Muscle of leg (tissue), 11 donors: ENCODE measurements around the gene CRTC3. TPM values are rescaled to one million over a fixed set of nuclear protein-coding genes. Genes with fewer than 3 reads are reported as not detected.

Experiments used
- DNase-seq: peaks from one replicate; pipeline ENCODE4 v3.0.0; 2013
- H3K27ac ChIP-seq: one replicate; pipeline ENCODE4 v1.5.1; 2013; ENCODE audit warnings: mild to moderate bottlenecking, low read length, control low read depth
- H3K27me3 ChIP-seq: one replicate; pipeline ENCODE4 v1.6.1; 2013; ENCODE audit warnings: low read length; ENCODE audit not compliant: control insufficient read depth, insufficient read depth
- H3K36me3 ChIP-seq: one replicate; pipeline ENCODE4 v1.6.1; 2013; ENCODE audit warnings: low read length; ENCODE audit not compliant: control insufficient read depth, insufficient read depth
- H3K4me1 ChIP-seq: one replicate; pipeline ENCODE4 v1.6.1; 2013; ENCODE audit warnings: low read length; ENCODE audit not compliant: control insufficient read depth, insufficient read depth
- H3K4me3 ChIP-seq: one replicate; pipeline ENCODE4 v1.5.1; 2013; ENCODE audit warnings: low read length, control low read depth
- H3K9me3 ChIP-seq: replicated peaks from 2 replicates; pipeline ENCODE4 v1.6.1; 2013; ENCODE audit warnings: low read depth, low read length; ENCODE audit not compliant: control insufficient read depth
- WGBS: methylation state at CpG from one replicate; pipeline ENCODE4 v1.1.5; 2013; ENCODE audit warnings: missing lambda C conversion rate; ENCODE audit not compliant: insufficient coverage; 5-methylcytosine and 5-hydroxymethylcytosine counted together
- polyA plus RNA-seq, 8 donors: library from polyadenylated mRNA; unstranded; fragments of 120-200 nt; gene quantifications; one replicate each; pipeline versions ENCODE4 v1.2.1 to v1.2.3, GENCODE V29; 2013; ENCODE audit warnings: inconsistent platforms in 1 of 8, low replicate concordance in 1 of 8; ENCODE audit not compliant: insufficient read length in 8 of 8, insufficient read depth in 1 of 8
- total RNA-seq: library from RNA; stranded (reverse); fragments of 120-200 nt; gene quantifications from one replicate; pipeline ENCODE4 v1.2.4, GENCODE V29; 2013

CRTC3 gene
- total and polyA plus RNA-seq, 9 donors = 12.6 to 30.6 (median 25.0) TPM

DNA sequence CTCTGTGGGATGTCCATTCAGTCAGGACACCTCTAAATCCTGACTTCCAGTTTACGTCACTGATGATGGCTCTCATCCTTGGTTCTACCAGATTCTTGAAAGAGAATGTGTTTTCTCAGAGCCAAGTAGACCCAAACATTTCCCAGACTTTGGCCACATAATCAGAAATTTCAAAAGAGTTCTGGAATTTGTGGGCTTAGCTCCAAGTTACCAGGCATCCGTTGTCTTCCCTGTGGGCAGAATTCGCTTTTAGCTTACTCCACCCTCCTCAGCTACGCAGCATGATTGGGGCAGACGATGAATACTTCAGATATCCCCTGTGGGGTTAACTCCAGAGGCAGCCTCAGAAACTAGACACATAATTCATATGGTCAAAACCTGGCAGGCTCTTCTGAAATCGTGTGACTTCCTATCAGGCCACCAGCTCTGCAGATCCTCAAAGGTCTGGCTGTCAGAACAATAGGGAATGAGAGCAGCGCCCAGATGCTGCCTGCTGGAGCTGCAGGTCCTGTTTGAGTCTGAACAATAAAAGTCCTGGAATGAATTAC, 30.6 kb downstream of the CRTC3 start:
- H3K9me3 ChIP-seq = no peaks in the 10 kb centered on the region
- H3K27me3 ChIP-seq = peaks cover 3% of the 10 kb centered on the region
- peaks cover 38% of the 10 kb centered on the region for H3K4me1 ChIP-seq
- H3K36me3 ChIP-seq = peaks cover 2% of the 10 kb centered on the region
- H3K27ac ChIP-seq = peak overlapping the region; percentile 78
- peak; percentile 67 for DNase-seq
- H3K4me3 ChIP-seq = no peak overlapping the region
- WGBS = 19% methylated on average over 4 of the region's 7 CpGs

DNA sequence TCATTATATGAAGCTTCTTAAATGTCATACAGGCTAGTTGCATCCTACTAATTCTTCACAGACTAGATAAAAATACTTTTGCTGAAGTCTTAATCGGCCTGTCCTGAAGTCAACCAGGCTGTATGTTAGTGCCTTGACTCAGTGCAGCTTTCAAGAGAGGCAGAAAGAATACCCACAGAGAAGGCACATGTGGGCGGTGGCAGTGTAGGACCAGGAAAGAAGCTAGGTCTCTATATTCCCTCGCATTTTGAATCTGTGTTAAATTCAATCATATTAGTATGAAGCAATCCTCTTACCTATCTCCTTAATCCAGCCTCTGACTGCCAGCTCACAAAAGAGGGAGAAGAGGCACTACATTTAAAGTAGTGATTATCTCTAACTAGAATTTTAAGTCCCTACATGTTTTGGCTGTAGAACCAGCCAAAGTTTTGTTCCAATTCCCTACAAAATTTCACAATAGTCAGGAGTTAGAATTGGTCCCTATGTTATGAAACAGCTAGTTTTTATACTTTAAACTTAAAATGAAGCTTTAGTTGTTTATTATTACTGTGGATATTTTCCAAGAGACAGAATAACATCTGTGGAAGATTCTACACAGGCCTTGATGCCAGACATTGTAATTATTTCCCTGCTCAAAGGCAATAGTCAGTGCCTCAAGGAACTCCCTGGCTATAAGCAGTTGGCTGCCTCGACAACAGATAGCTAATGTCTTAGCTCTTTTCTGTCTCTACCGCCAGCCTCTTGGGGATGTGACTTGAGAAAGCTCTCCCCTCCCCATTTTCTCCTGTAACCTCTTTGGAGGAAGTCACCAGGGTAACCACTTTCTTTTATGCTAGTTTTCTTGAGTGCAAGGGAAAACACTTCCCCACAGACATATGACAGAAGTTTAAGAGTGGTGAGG, 31.9 kb downstream of the CRTC3 start:
- H3K36me3 ChIP-seq = peaks cover 2% of the 10 kb centered on the region
- 50% methylated on average over 1 of the region's 5 CpGs for WGBS
- peak overlapping the region; percentile 61 for H3K27ac ChIP-seq
- DNase-seq = peak; percentile 93
- peaks cover 38% of the 10 kb centered on the region for H3K4me1 ChIP-seq
- no peak overlapping the region for H3K4me3 ChIP-seq
- no peaks in the 10 kb centered on the region for H3K9me3 ChIP-seq
- H3K27me3 ChIP-seq = peaks cover 3% of the 10 kb centered on the region

DNA sequence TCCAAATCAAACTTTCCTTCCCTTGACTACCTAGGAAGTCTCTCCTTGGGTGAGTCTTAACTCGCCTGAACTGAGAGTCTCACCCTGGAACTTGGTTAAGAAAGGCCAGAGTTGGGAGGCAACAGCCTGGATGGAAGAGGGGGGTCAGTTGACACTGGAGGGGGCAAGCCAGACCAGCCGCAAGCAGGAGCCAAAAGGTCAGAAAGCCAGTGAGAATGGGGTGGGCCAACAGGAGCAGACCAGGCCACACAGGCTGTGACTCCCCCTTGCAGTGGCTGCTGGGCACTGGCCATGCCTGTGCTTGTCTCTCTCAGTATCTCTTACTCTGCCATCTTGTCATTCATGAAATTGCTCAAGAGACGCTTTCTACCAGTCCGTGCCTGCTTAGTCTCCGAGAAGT, 32.9 kb downstream of the CRTC3 start:
- H3K4me3 ChIP-seq = no peak overlapping the region
- 92% methylated on average over 2 of the region's 5 CpGs for WGBS
- peaks cover 31% of the 10 kb centered on the region for H3K4me1 ChIP-seq
- H3K36me3 ChIP-seq = peaks cover 2% of the 10 kb centered on the region
- peaks cover 5% of the 10 kb centered on the region for H3K9me3 ChIP-seq
- DNase-seq = no peak
- H3K27me3 ChIP-seq = no peaks in the 10 kb centered on the region
- no peak overlapping the region for H3K27ac ChIP-seq

DNA sequence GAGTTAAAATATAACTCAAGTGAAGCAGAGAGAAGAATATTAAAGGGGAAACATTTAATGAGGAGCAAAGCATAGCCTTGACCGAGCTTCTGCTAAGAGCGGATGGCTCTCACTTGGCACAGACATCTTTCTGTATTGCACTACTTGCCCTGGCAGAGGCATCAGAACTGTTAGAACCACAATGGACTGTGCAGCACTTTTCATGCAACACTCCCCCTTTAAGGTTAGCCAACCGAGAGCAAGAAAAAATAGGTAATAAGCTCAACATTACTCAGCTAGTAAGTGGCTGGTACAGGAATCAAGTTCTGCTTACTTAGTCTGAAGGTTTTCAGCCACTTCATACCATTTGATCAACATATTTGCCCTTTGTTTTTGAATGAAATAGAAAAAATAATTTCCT, 33.7 kb downstream of the CRTC3 start:
- peak overlapping the region; percentile 53 for H3K27ac ChIP-seq
- 92% methylated on average over 2 of the region's 3 CpGs for WGBS
- H3K4me1 ChIP-seq = peaks cover 23% of the 10 kb centered on the region
- no peaks in the 10 kb centered on the region for H3K27me3 ChIP-seq
- H3K36me3 ChIP-seq = peaks cover 2% of the 10 kb centered on the region
- H3K9me3 ChIP-seq = peaks cover 5% of the 10 kb centered on the region
- DNase-seq = no peak
- no peak overlapping the region for H3K4me3 ChIP-seq

DNA sequence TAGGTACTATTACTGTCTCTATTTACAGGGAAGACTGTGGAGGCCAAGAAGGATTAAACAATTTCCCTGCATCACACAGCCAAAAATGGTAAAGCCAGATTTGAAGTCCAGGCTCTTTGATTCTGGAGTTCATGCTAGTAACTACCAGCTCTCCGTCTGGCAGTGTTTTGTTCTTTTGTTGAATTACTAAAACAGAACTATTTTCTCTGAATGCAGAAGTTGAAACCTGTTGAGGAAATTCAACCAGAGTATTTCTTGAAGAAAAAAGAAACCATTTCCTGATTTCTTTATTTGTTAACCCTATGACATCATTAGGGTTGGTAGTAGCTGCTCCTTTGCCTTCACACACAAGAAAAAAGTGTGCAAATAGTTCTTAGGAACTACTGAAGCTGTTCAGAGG, 34.3 kb downstream of the CRTC3 start:
- DNase-seq = peak; percentile 79
- H3K27me3 ChIP-seq = no peaks in the 10 kb centered on the region
- H3K36me3 ChIP-seq = peaks cover 2% of the 10 kb centered on the region
- H3K4me1 ChIP-seq = peaks cover 22% of the 10 kb centered on the region
- no CpG with 5 or more reads among the region's 1 CpG for WGBS
- peaks cover 5% of the 10 kb centered on the region for H3K9me3 ChIP-seq
- peak overlapping the region; percentile 65 for H3K27ac ChIP-seq
- no peak overlapping the region for H3K4me3 ChIP-seq

DNA sequence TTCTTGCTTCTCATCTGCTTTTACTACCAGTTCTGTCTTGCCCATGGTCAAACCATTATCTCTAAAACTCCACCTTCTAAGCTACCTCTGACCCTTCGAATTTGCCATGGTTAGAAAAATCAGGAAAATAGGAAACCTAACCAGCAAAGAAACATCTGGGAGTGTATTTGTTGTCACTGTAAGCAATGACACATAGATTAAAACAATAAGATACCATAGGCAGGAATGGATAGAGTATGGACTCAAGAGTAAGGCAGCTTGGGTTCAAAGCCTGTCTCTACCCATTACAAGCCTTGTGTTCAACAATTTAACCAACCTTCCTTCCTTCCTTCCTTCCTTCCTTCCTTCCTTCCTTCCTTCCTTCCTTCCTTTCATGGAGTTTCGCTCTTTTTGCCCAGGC, 34.9 kb downstream of the CRTC3 start:
- WGBS = 100% methylated on average over 1 of the region's 2 CpGs
- Histone ChIP-seq H3K27me3 (no peaks in the 10 kb centered on the region), H3K4me1 (peaks cover 22% of the 10 kb centered on the region), H3K36me3 (peaks cover 2% of the 10 kb centered on the region), H3K9me3 (peaks cover 5% of the 10 kb centered on the region), H3K4me3 (no peak overlapping the region), H3K27ac (peak overlapping the region; percentile 65)
- DNase-seq = no peak

DNA sequence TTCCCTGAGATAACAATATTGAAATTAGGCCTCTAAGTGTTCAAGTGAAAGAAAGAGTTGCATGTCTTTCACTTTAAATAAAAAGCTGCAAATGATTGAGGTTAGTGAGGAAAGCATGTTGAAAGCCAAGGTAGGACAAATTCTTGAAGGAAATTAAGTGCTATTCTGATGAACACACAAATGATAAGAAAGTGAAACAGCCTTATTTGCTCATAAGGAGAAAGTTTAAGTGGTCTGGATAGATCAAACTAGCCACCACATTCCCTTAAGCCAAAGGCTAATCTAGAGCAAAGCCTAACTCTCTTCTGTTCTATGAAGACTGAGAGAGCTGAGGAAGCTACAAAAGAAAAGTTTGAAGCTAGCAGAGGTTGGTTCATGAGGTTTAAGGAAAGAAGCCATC, 36.1 kb downstream of the CRTC3 start:
- H3K27ac ChIP-seq = no peak overlapping the region
- peaks cover 13% of the 10 kb centered on the region for H3K4me1 ChIP-seq
- peaks cover 5% of the 10 kb centered on the region for H3K9me3 ChIP-seq
- no peaks in the 10 kb centered on the region for H3K27me3 ChIP-seq
- no peak for DNase-seq
- no peak overlapping the region for H3K4me3 ChIP-seq
- H3K36me3 ChIP-seq = peaks cover 2% of the 10 kb centered on the region

DNA sequence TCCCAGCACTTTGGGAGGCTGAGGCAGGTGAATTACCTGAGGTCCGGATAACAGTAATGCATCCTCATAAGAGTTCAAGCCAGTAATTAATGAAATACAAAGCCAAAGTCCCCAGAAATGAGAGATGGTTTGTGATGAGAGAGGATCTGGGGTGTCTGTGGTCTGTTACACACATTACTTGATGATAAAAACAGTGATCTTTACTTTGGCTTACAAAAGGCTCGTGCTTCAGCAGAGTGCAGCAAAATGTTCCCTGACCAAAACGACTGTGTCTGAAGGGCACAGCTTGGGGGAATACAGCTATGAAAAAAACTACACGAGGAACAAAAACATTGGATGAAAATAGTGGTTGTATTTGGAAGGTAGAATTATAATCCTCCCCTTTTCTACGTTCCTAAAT, 40.9 kb downstream of the CRTC3 start:
- Histone ChIP-seq H3K36me3 (no peaks in the 10 kb centered on the region), H3K27me3 (no peaks in the 10 kb centered on the region), H3K27ac (no peak overlapping the region), H3K4me3 (no peak overlapping the region), H3K9me3 (peaks cover 5% of the 10 kb centered on the region), H3K4me1 (peaks cover 3% of the 10 kb centered on the region)
- 35% methylated on average over 2 of the region's 5 CpGs for WGBS
- peak; percentile 53 for DNase-seq

DNA sequence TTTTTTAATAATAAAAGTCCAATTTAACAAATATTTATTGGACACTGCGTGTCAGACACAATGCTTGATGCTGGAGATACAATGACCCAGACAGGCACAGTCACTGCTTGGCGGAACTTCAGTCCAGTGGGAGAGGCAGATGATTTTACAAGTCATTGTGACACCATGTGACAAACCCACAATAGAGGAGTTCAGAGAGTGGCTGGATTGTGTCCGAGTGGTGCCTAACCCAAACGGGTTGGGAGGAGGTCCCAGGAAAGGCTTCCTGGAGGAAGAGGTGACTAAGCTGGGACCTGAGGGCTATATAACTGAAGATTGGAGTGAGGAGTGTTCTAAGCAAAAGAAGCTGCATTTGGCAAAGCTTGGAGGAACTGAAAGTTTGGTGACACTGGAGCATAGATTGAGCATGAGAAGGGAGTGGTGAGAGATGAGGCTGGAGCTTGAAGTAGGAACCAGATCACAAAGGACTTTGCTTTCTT, 41.4 kb downstream of the CRTC3 start:
- WGBS = 51% methylated on average over 3 of the region's 4 CpGs
- peak; percentile 37 for DNase-seq
- Histone ChIP-seq H3K9me3 (peaks cover 5% of the 10 kb centered on the region), H3K36me3 (no peaks in the 10 kb centered on the region), H3K4me1 (peaks cover 3% of the 10 kb centered on the region), H3K4me3 (no peak overlapping the region), H3K27ac (peak overlapping the region; percentile 29), H3K27me3 (no peaks in the 10 kb centered on the region)

DNA sequence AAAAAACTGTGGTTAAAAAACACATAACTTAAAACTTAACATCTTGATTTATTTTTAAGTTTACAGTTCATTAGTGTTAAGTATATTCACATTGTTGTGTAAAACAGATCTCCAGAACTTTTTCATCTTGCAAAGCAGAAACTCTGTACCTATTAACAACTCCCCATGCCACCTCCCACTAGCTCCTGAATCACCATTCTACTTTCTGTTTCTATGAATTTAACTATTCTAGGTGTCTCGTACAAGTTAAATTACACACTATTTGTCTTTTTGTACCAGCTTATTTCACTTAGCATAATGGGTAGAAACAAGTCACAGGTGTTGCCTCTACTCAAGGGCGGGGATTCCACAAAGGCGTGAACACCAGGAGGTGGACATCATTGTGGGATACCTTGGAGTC, 43.2 kb downstream of the CRTC3 start:
- peaks cover 3% of the 10 kb centered on the region for H3K4me1 ChIP-seq

More for the DNA sequence above, 43.2 kb downstream of the CRTC3 start:
- Histone ChIP-seq H3K4me3 (no peak overlapping the region), H3K9me3 (no peaks in the 10 kb centered on the region), H3K36me3 (no peaks in the 10 kb centered on the region), H3K27me3 (no peaks in the 10 kb centered on the region), H3K27ac (no peak overlapping the region)
- WGBS = no CpG with 5 or more reads among the region's 3 CpGs
- no peak for DNase-seq
